ENCODE results near the gene DYNLRB2. TPM values are rescaled to one million over a fixed set of nuclear protein-coding genes. Genes with fewer than 3 reads are reported as not detected.

DYNLRB2 gene
- total RNA-seq (2022; extraction: Qiagen RNA extraction; ENCODE audit: low read depth): 0.69 to 0.93 TPM in 2 of 5 replicates, not detected in the others

DNA sequence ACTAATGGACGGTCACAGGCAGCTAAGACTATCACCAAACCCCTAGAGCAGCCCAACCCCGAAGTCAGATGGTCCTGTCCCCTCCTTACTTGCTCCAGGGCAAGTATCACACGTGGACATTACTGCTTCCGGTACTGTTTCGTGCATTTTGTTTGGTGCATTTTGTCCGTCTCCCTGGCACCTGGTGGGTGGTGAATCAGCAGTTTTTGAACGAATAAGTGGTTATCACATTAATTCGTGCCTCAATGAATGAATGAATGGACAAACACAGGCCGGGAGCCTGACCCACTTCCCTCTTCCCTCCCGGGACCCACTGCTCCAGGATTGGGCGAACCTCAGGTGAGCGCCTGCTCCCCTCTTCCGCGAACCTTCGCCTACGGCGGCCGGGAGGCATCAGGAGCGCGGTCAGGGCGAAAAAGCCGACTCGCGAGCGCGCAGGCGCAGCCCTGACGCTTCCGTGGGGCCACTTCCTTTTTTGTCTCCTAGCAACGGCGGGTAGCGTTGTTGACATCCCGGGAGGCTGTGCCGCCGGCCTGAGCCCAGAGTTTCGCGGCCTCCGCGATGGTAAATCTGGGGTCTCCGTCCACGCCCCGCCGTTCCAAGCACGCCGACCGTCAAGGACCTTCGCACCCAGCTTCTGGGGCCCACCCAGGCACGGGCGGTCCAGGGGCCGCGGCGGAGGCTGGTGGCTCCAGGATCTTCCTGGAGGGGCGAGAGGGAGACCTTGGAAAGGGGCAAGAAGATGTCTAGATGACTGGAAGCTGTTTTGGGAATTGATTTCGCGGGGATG is at the start of gene DYNLRB2:
Gene DYNLRB2, plus strand, starts transcription at position 478 of the 790 bp plus-strand sequence. Its CDS starts 84 bp downstream, at position 562.

Measured in A549 treated with ZK216348 at 1 μM for 4 hours (cell line).